MM.1S (cell line): ENCODE measurements around the gene FGF12.
A peak's percentile ranks its signal among the peaks of the same experiment; 100 is the strongest.

Experiments used
- DNase-seq: peaks from one replicate; pipeline ENCODE4 v3.0.0-alpha.2; 2015
- H2AFZ ChIP-seq: fragments of 300-600 bp; sonication (generic); 2 replicates; pipeline ENCODE4 v1.6.0; 2016; ENCODE audit warnings: antibody characterized with exemption, low read length
- H3F3A ChIP-seq: fragments of 300-600 bp; sonication (generic); 2 replicates; pipeline ENCODE4 v1.6.1; 2016; ENCODE audit warnings: mild to moderate bottlenecking, antibody characterized with exemption, low read length, moderate library complexity, mixed read lengths; ENCODE audit not compliant: insufficient read depth
- H3K27ac ChIP-seq: fragments of 300-600 bp; sonication (generic); 2 replicates; pipeline ENCODE4 v1.5.1; 2016; ENCODE audit warnings: mild to moderate bottlenecking, low read length
- H3K27me3 ChIP-seq: fragments of 300-600 bp; sonication (generic); replicated peaks from 2 replicates; pipeline ENCODE4 v1.6.0; 2016; ENCODE audit warnings: low read length; ENCODE audit not compliant: insufficient read depth
- H3K36me3 ChIP-seq: fragments of 300-600 bp; sonication (generic); replicated peaks from 2 replicates; pipeline ENCODE4 v1.6.1; 2016; ENCODE audit warnings: mild to moderate bottlenecking, low read length, mixed read lengths; ENCODE audit not compliant: insufficient read depth
- H3K4me1 ChIP-seq: fragments of 300-600 bp; sonication (generic); 2 replicates; pipeline ENCODE4 v1.6.1; 2016; ENCODE audit warnings: low read length, mixed read lengths
- H3K4me2 ChIP-seq: fragments of 300-600 bp; sonication (generic); 2 replicates; pipeline ENCODE4 v1.6.0; 2016; ENCODE audit warnings: low read depth, low read length
- H3K4me3 ChIP-seq: fragments of 300-600 bp; sonication (generic); 2 replicates; pipeline ENCODE4 v1.5.1; 2016; ENCODE audit warnings: low read length, mixed read lengths
- H3K79me2 ChIP-seq: fragments of 300-600 bp; sonication (generic); 2 replicates; pipeline ENCODE4 v1.6.1; 2016; ENCODE audit warnings: mixed run types, low read length, mixed read lengths
- H3K9ac ChIP-seq: fragments of 300-600 bp; sonication (generic); 2 replicates; pipeline ENCODE4 v1.6.1; 2016; ENCODE audit warnings: low read length, mixed read lengths
- H3K9me2 ChIP-seq: fragments of 300-600 bp; sonication (generic); replicated peaks from 2 replicates; pipeline ENCODE4 v1.6.1; 2016; ENCODE audit warnings: mild to moderate bottlenecking, low read length, mixed read lengths; ENCODE audit not compliant: insufficient read depth
- H3K9me3 ChIP-seq: fragments of 300-600 bp; sonication (generic); replicated peaks from 2 replicates; pipeline ENCODE4 v1.6.1; 2016; ENCODE audit warnings: mild to moderate bottlenecking, low read length, mixed read lengths; ENCODE audit not compliant: insufficient read depth
- H4K20me1 ChIP-seq: fragments of 300-600 bp; sonication (generic); 2 replicates; pipeline ENCODE4 v1.6.1; 2016; ENCODE audit warnings: mild to moderate bottlenecking, low read length, moderate library complexity, mixed read lengths; ENCODE audit not compliant: insufficient read depth
- CTCF ChIP-seq: fragments of 300-600 bp; sonication (generic); IDR thresholded peaks from 2 replicates; pipeline ENCODE4 v1.5.1; 2016; ENCODE audit warnings: antibody characterized with exemption, low read length, mixed read lengths
- EZH2 ChIP-seq: fragments of 300-600 bp; sonication (generic); optimal IDR thresholded peaks from 2 replicates; pipeline ENCODE3; 2017; ENCODE audit warnings: low read depth, mild to moderate bottlenecking, antibody characterized with exemption, low read length, mixed read lengths
- EZH2phosphoT487 ChIP-seq: fragments of 300-600 bp; sonication (generic); IDR thresholded peaks from 2 replicates; pipeline ENCODE4 v1.6.1; 2018; ENCODE audit warnings: antibody characterized with exemption, low read length

The FGF12 gene

GRCh38 chr3:192514754-192515663 is 212.3 kb downstream of the FGF12 start:
- peak overlapping the region; percentile 30; the same call in 1 of the 2 replicates for H3K4me2 ChIP-seq
- no peaks in the 10 kb centered on the region for H3K9me2 ChIP-seq
- no peaks in the 10 kb centered on the region for H3K36me3 ChIP-seq
- H3K9me3 ChIP-seq: no peaks in the 10 kb centered on the region
- H3K27me3 ChIP-seq: no peaks in the 10 kb centered on the region
- no peaks in the 10 kb centered on the region for H3F3A ChIP-seq
- no peaks in the 10 kb centered on the region for H3K4me1 ChIP-seq
- no peaks in the 10 kb centered on the region for H4K20me1 ChIP-seq
- H3K79me2 ChIP-seq: no peaks in the 10 kb centered on the region
- TF ChIP-seq EZH2phosphoT487 (no peak), CTCF (peak; percentile 25), EZH2 (no peak)
- no peak overlapping the region for H3K9ac ChIP-seq
- peak; percentile 36 for DNase-seq
- peak overlapping the region; percentile 37; the same call in 1 of the 2 replicates for H3K4me3 ChIP-seq
- H2AFZ ChIP-seq: peak overlapping the region; percentile 25; the same call in 1 of the 2 replicates
- no peak overlapping the region for H3K27ac ChIP-seq

GRCh38 chr3:192514081-192514753 is 213.1 kb downstream of the FGF12 start:
- no peak overlapping the region for H3K4me3 ChIP-seq
- no peaks in the 10 kb centered on the region for H3K9me2 ChIP-seq
- H3K27ac ChIP-seq: no peak overlapping the region
- H3K79me2 ChIP-seq: no peaks in the 10 kb centered on the region
- no peaks in the 10 kb centered on the region for H3K27me3 ChIP-seq
- H3K9ac ChIP-seq: no peak overlapping the region
- no peak for DNase-seq
- no peaks in the 10 kb centered on the region for H3K36me3 ChIP-seq
- TF ChIP-seq CTCF: no peak
- no peak for TF ChIP-seq EZH2
- no peak for TF ChIP-seq EZH2phosphoT487
- no peaks in the 10 kb centered on the region for H3K9me3 ChIP-seq
- H2AFZ ChIP-seq: no peak overlapping the region
- no peak overlapping the region; the same call in 1 of the 2 replicates for H3K4me2 ChIP-seq
- H3K4me1 ChIP-seq: no peaks in the 10 kb centered on the region
- no peaks in the 10 kb centered on the region for H3F3A ChIP-seq
- no peaks in the 10 kb centered on the region for H4K20me1 ChIP-seq

- no peaks in the 10 kb centered on the region for H3K4me1 ChIP-seq
These were observed 221.6 kb downstream of the FGF12 start for GRCh38 chr3:192505731-192506130.

More at GRCh38 chr3:192505731-192506130, 221.6 kb downstream of the FGF12 start:
- Histone ChIP-seq H3K27me3 (no peaks in the 10 kb centered on the region), H3F3A (no peaks in the 10 kb centered on the region), H3K4me2 (no peak overlapping the region), H3K27ac (no peak overlapping the region), H3K9me2 (no peaks in the 10 kb centered on the region), H3K9me3 (no peaks in the 10 kb centered on the region), H3K4me3 (no peak overlapping the region), H3K9ac (no peak overlapping the region), H3K36me3 (no peaks in the 10 kb centered on the region), H2AFZ (no peak overlapping the region), H3K79me2 (no peaks in the 10 kb centered on the region), H4K20me1 (no peaks in the 10 kb centered on the region)
- TF ChIP-seq CTCF (no peak), EZH2phosphoT487 (no peak), EZH2 (no peak)
- DNase-seq: no peak
